ENCODE results near the gene ACAD9. TPM values are rescaled to one million over a fixed set of nuclear protein-coding genes. Genes with fewer than 3 reads are reported as not detected.

ACAD9 gene
- total RNA-seq, 1 donor from 2014 or later, result 44.1 TPM

DNA sequence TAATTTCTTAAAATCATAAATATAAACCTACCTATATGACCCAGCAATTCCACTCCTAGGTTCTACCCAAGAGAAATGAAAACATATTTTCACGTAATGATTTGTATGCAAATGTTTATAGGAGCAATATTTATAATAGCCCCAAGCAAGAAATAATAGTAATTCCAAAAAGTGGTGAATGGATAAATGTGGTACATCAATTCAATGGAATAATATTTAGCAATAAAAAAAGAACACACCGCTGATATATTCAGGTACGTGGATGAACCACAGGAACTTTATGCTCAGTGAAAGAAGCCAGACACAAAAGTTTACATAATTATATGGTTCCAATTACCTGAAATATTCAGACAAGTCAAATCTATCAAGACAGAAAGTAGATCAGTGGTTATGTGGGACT lies 49.9 kb downstream of the ACAD9 start:
- no peak overlapping the region for H3K4me3 Mint-ChIP-seq (ENCODE audit: unreplicated experiment)
- peaks cover 20% of the 10 kb centered on the region for H3K9me3 Mint-ChIP-seq (ENCODE audit: unreplicated experiment)
- DNase-seq, result no peak
- H3K27ac Mint-ChIP-seq (ENCODE audit: unreplicated experiment), result no peak overlapping the region
- peaks cover 4% of the 10 kb centered on the region for H3K27me3 Mint-ChIP-seq (ENCODE audit: unreplicated experiment)
- TF ChIP-seq CTCF (IDR thresholded peaks at IDR 0.05; ENCODE audit: partially characterized antibody, unreplicated experiment), result no peak
- H3K36me3 Mint-ChIP-seq (ENCODE audit: unreplicated experiment), result peaks cover 17% of the 10 kb centered on the region
- no peaks in the 10 kb centered on the region for H3K4me1 Mint-ChIP-seq (ENCODE audit: low read depth, unreplicated experiment)

- no peaks in the 10 kb centered on the region for H3K4me1 Mint-ChIP-seq (ENCODE audit: low read depth, unreplicated experiment)
- no peak for DNase-seq
- no peak for TF ChIP-seq CTCF (IDR thresholded peaks at IDR 0.05; ENCODE audit: partially characterized antibody, unreplicated experiment)
- no peak overlapping the region for H3K27ac Mint-ChIP-seq (ENCODE audit: unreplicated experiment)
- no peak overlapping the region for H3K4me3 Mint-ChIP-seq (ENCODE audit: unreplicated experiment)
- peaks cover 2% of the 10 kb centered on the region for H3K27me3 Mint-ChIP-seq (ENCODE audit: unreplicated experiment)
- H3K36me3 Mint-ChIP-seq (ENCODE audit: unreplicated experiment), result peaks cover 5% of the 10 kb centered on the region
- peaks cover 9% of the 10 kb centered on the region for H3K9me3 Mint-ChIP-seq (ENCODE audit: unreplicated experiment)
Measured at GRCh38 chr3:128931046-128931445, 51.6 kb downstream of the ACAD9 start.

DNA sequence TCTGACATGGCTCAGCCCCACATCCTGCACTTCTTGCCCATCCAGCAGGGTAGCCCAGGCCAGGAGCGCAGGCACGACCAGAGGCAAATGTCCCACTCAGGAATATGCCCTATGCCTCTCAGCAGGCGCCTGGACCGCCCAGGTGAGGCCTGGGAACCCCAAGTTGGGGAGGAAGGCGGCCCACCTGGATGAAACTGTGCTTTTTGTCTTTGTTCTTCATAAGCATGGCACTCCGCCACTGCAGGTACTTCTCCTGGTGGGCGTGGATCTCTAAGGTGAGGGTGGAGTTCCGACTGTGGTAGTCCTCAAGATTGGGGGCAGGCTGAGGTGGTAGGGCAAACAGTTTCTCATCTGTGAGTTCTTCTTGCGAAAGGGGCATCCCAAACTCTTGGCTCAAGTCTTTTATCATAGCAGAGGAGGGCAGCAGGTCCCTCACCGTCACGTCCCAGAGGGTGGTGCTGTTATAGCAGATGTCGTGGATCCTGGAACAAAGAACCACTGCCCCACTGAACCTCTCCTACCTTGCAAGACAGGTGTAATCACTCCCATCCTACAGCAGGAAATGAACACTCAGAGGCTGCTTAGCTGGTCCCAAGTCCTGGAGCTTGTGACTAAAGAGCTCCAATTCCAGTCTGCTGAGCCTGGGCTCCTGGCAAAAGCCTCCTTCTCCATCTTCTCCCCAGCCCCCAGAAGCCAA lies 53.2 kb downstream of the ACAD9 start:
- no peaks in the 10 kb centered on the region for H3K36me3 Mint-ChIP-seq (ENCODE audit: unreplicated experiment)
- peaks cover 6% of the 10 kb centered on the region for H3K9me3 Mint-ChIP-seq (ENCODE audit: unreplicated experiment)
- peaks cover 2% of the 10 kb centered on the region for H3K27me3 Mint-ChIP-seq (ENCODE audit: unreplicated experiment)
- no peak overlapping the region for H3K27ac Mint-ChIP-seq (ENCODE audit: unreplicated experiment)
- H3K4me1 Mint-ChIP-seq (ENCODE audit: low read depth, unreplicated experiment), result no peaks in the 10 kb centered on the region
- no peak overlapping the region for H3K4me3 Mint-ChIP-seq (ENCODE audit: unreplicated experiment)
- no peak for DNase-seq
- TF ChIP-seq CTCF (IDR thresholded peaks at IDR 0.05; ENCODE audit: partially characterized antibody, unreplicated experiment), result no peak

DNA sequence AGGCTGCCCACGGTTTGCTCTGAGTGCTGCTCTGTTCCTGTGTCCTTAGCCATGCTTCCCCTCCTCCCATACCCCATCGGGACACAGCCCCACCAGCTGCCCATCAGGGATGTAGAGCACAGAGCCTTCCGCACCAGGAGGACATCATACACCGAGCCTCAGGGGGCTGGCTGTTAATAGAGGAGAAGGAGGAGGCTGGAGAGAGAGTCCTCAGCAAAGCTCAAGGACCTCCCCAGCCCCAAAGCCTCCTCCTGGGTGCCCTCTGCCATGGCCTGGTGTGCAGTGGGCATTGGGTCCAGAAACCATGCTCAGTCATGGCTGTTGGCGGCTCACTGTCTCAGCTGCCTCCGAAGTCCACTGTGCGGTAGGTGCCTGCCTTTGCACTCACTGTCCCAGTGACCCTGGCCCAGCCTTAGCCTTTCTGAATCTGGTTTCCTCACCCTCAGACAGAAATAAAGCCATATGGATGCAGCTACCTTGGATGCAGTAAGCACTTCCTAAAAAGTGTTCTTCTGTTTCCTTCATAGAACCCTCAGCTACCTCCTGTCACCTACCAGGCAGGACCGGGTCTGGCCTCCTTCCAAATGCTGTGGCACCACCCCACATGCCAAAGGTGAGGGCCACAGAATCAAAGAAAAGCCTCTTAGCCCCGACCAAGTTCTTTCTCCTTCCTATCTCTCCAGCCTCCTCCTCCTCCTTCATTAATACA lies 53.9 kb downstream of the ACAD9 start:
- no peak overlapping the region for H3K4me3 Mint-ChIP-seq (ENCODE audit: unreplicated experiment)

More for the DNA sequence above, 53.9 kb downstream of the ACAD9 start:
- H3K27me3 Mint-ChIP-seq (ENCODE audit: unreplicated experiment), result peaks cover 2% of the 10 kb centered on the region
- TF ChIP-seq CTCF (IDR thresholded peaks at IDR 0.05; ENCODE audit: partially characterized antibody, unreplicated experiment), result no peak
- DNase-seq, result no peak
- H3K36me3 Mint-ChIP-seq (ENCODE audit: unreplicated experiment), result no peaks in the 10 kb centered on the region
- no peak overlapping the region for H3K27ac Mint-ChIP-seq (ENCODE audit: unreplicated experiment)
- H3K4me1 Mint-ChIP-seq (ENCODE audit: low read depth, unreplicated experiment), result no peaks in the 10 kb centered on the region
- H3K9me3 Mint-ChIP-seq (ENCODE audit: unreplicated experiment), result peaks cover 3% of the 10 kb centered on the region
